Measurements from ENCODE around the gene ZCWPW2.

The ZCWPW2 gene

GRCh38 chr3:28335246-28335645, 13.3 kb upstream of the ZCWPW2 start:
- TF ChIP-seq ZFX (IDR thresholded peaks at IDR 0.05) (no peak), CTCF (conservative IDR thresholded peaks at IDR 0.05) (no peak)
- no peak overlapping the region for H3K27ac ChIP-seq

GRCh38 chr3:28337230-28337629, 11.3 kb upstream of the ZCWPW2 start:
- no peak overlapping the region for H3K27ac ChIP-seq
- TF ChIP-seq CTCF (conservative IDR thresholded peaks at IDR 0.05) (no peak), ZFX (IDR thresholded peaks at IDR 0.05) (no peak)

GRCh38 chr3:28343144-28343543, 5.4 kb upstream of the ZCWPW2 start:
- no peak overlapping the region for H3K27ac ChIP-seq
- TF ChIP-seq ZFX (IDR thresholded peaks at IDR 0.05) (no peak), CTCF (conservative IDR thresholded peaks at IDR 0.05) (no peak)

GRCh38 chr3:28345690-28346089, 2.8 kb upstream of the ZCWPW2 start:
- TF ChIP-seq ZFX (IDR thresholded peaks at IDR 0.05) (no peak), CTCF (conservative IDR thresholded peaks at IDR 0.05) (no peak)
- no peak overlapping the region for H3K27ac ChIP-seq

GRCh38 chr3:28347374-28348264, 902 bp upstream of the ZCWPW2 start:
- TF ChIP-seq CTCF (conservative IDR thresholded peaks at IDR 0.05), result no peak
- no peak for TF ChIP-seq ZFX (IDR thresholded peaks at IDR 0.05)
- peak overlapping the region; percentile 88 for H3K27ac ChIP-seq

- peak overlapping the region; percentile 88 for H3K27ac ChIP-seq
- TF ChIP-seq CTCF (conservative IDR thresholded peaks at IDR 0.05) (no peak), ZFX (IDR thresholded peaks at IDR 0.05) (no peak)
Measured at GRCh38 chr3:28348265-28348628, 274 bp upstream of the ZCWPW2 start.

GRCh38 chr3:28349469-28350000, 1.0 kb downstream of the ZCWPW2 start:
- H3K27ac ChIP-seq, result peak overlapping the region; percentile 88
- TF ChIP-seq CTCF (conservative IDR thresholded peaks at IDR 0.05), result no peak; the same call in 1 of the 2 replicates
- no peak for TF ChIP-seq ZFX (IDR thresholded peaks at IDR 0.05)

Measured in C4-2B (cell line).